Activated CD4-positive, alpha-beta T cell treated with anti-CD3 and anti-CD28 coated beads, Interleukin-2, amount 10 ng/mL, durations not matched to agents 7 days and 5 days (primary cell): ENCODE data around the gene CLDN15. TPM values are rescaled to one million over a fixed set of nuclear protein-coding genes. Genes with fewer than 3 reads are reported as not detected.
"Not testable (repeated sequence)": the region's sequence is repeated elsewhere in the genome, so short reads cannot be mapped to it uniquely, and the experiment has no call there.

ENCODE experiments used
- CTCF ChIA-PET: fragments of 350-600 bp; sonication (Branson Sonifier 250); formaldehyde crosslinking; loops from one replicate; lab custom pipeline; 2021; ENCODE audit warnings: antibody characterized with exemption; lab: Charles Lee
- POLR2A ChIA-PET: fragments of 350-600 bp; sonication (Branson Sonifier 250); formaldehyde crosslinking; loops from one replicate; lab custom pipeline; 2021; ENCODE audit warnings: antibody characterized with exemption; lab: Charles Lee
- DNase-seq: peaks from one replicate; pipeline ENCODE4 v3.0.0-alpha.2; 2020
- H3K27ac Mint-ChIP-seq: one replicate; pipeline ENCODE4 v1.8.0; 2021; ENCODE audit warnings: mild to moderate bottlenecking, moderate library complexity, mixed read lengths
- H3K27me3 Mint-ChIP-seq: one replicate; pipeline ENCODE4 v1.8.0; 2021; ENCODE audit warnings: mixed read lengths
- H3K36me3 Mint-ChIP-seq: one replicate; pipeline ENCODE4 v1.8.0; 2021; ENCODE audit warnings: low read depth, mixed read lengths
- H3K4me1 Mint-ChIP-seq: one replicate; pipeline ENCODE4 v1.8.0; 2021; ENCODE audit warnings: mixed read lengths
- H3K4me3 Mint-ChIP-seq: one replicate; pipeline ENCODE4 v1.8.0; 2021; ENCODE audit warnings: mild to moderate bottlenecking, moderate library complexity, mixed read lengths
- H3K9me3 Mint-ChIP-seq: one replicate; pipeline ENCODE4 v1.8.0; 2021; ENCODE audit warnings: mixed read lengths
- total RNA-seq, 2 experiments: library from RNA; stranded (reverse); gene quantifications; one replicate each; pipeline ENCODE4 v1.2.3, GENCODE V29; 2021

CLDN15 gene
- total RNA-seq: 10 to 100 TPM; 24.2 to 24.3 TPM

- DNase-seq: no peak
- CTCF ChIA-PET: interaction anchor here (0.8 to 2.0 kb wide), 10 partner anchors 11 to 100 kb away, joined by 3 to 7 read pairs (median 3); partner anchors contain the start of gene PLOD3
- H3K27me3 Mint-ChIP-seq: no peaks in the 10 kb centered on the region
- no peaks in the 10 kb centered on the region for H3K36me3 Mint-ChIP-seq
- H3K4me1 Mint-ChIP-seq: peaks cover 11% of the 10 kb centered on the region
- no peaks in the 10 kb centered on the region for H3K9me3 Mint-ChIP-seq
- POLR2A ChIA-PET: no interaction called here
- no peak within 1 kb of the TSS for H3K4me3 Mint-ChIP-seq
- no peak within 1 kb of the TSS for H3K27ac Mint-ChIP-seq
These were observed at the start of gene CLDN15 for GRCh38 chr7:101237206-101238067. Gene CLDN15 (minus strand): TSS chr7:101237802. CDS start chr7:101237581, 221 bp downstream.

- CTCF ChIA-PET: no interaction called here
- no peak for DNase-seq
- POLR2A ChIA-PET: no interaction called here
- Mint-ChIP-seq H3K36me3 (no peaks in the 10 kb centered on the region), H3K4me3 (no peak overlapping the region), H3K4me1 (peaks cover 16% of the 10 kb centered on the region), H3K27ac (no peak overlapping the region), H3K27me3 (peaks cover 15% of the 10 kb centered on the region), H3K9me3 (no peaks in the 10 kb centered on the region)
These were observed 49.4 kb upstream of the CLDN15 start for GRCh38 chr7:101287032-101287431.

GRCh38 chr7:101285880-101286279 lies 48.3 kb upstream of the CLDN15 start:
- Mint-ChIP-seq H3K27me3 (peaks cover 15% of the 10 kb centered on the region), H3K4me1 (peaks cover 16% of the 10 kb centered on the region)
- H3K36me3 Mint-ChIP-seq, H3K9me3 Mint-ChIP-seq, H3K4me3 Mint-ChIP-seq, POLR2A ChIA-PET, H3K27ac Mint-ChIP-seq, DNase-seq: not testable (repeated sequence)
- CTCF ChIA-PET: interaction anchor here (1.1 kb wide), 2 partner anchors 142 to 430 kb away, joined by 3 to 4 read pairs; no protein-coding TSS in a partner anchor

GRCh38 chr7:101285171-101285570 lies 47.6 kb upstream of the CLDN15 start:
- H3K27me3 Mint-ChIP-seq: peaks cover 13% of the 10 kb centered on the region
- no peaks in the 10 kb centered on the region for H3K36me3 Mint-ChIP-seq
- ChIA-PET POLR2A (no interaction called here), CTCF (interaction anchor here (0.6 to 1.1 kb wide), 3 partner anchors 141 to 429 kb away, joined by 3 to 4 read pairs (median 3); no protein-coding TSS in a partner anchor)
- peaks cover 16% of the 10 kb centered on the region for H3K4me1 Mint-ChIP-seq
- H3K9me3 Mint-ChIP-seq: no peaks in the 10 kb centered on the region
- no peak overlapping the region for H3K27ac Mint-ChIP-seq
- no peak for DNase-seq
- H3K4me3 Mint-ChIP-seq: no peak overlapping the region

- H3K4me1 Mint-ChIP-seq, H3K4me3 Mint-ChIP-seq, DNase-seq, H3K27me3 Mint-ChIP-seq, H3K9me3 Mint-ChIP-seq, POLR2A ChIA-PET, H3K36me3 Mint-ChIP-seq, H3K27ac Mint-ChIP-seq: not testable (repeated sequence)
- CTCF ChIA-PET: interaction anchor here (1.4 kb wide), 1 partner anchor 13 kb away, joined by 3 read pairs; no protein-coding TSS in a partner anchor
These were observed 43.3 kb upstream of the CLDN15 start for GRCh38 chr7:101280912-101281311.

GRCh38 chr7:101278461-101279292 lies 41.1 kb upstream of the CLDN15 start:
- H3K4me1 Mint-ChIP-seq: peaks cover 7% of the 10 kb centered on the region
- peaks cover 6% of the 10 kb centered on the region for H3K27me3 Mint-ChIP-seq
- CTCF ChIA-PET: interaction anchor here (0.6 kb wide), 1 partner anchor 35 kb away, joined by 3 read pairs; no protein-coding TSS in a partner anchor
- no peak overlapping the region for H3K27ac Mint-ChIP-seq
- no peaks in the 10 kb centered on the region for H3K36me3 Mint-ChIP-seq
- H3K9me3 Mint-ChIP-seq: no peaks in the 10 kb centered on the region
- POLR2A ChIA-PET: no interaction called here
- DNase-seq: no peak
- no peak overlapping the region for H3K4me3 Mint-ChIP-seq

GRCh38 chr7:101277155-101277554 lies 39.6 kb upstream of the CLDN15 start:
- no peak for DNase-seq
- Mint-ChIP-seq H3K9me3 (no peaks in the 10 kb centered on the region), H3K27me3 (peaks cover 6% of the 10 kb centered on the region), H3K4me1 (no peaks in the 10 kb centered on the region), H3K27ac (no peak overlapping the region), H3K36me3 (no peaks in the 10 kb centered on the region), H3K4me3 (no peak overlapping the region)
- ChIA-PET CTCF (interaction anchor here (1.4 kb wide), 1 partner anchor 60 kb away, joined by 3 read pairs; the partner anchor contains the start of genes PLOD3 and ZNHIT1), POLR2A (no interaction called here)

- Mint-ChIP-seq H3K27me3 (peaks cover 11% of the 10 kb centered on the region), H3K9me3 (no peaks in the 10 kb centered on the region), H3K4me1 (no peaks in the 10 kb centered on the region), H3K27ac (no peak overlapping the region), H3K36me3 (no peaks in the 10 kb centered on the region), H3K4me3 (no peak overlapping the region)
- POLR2A ChIA-PET: no interaction called here
- DNase-seq: no peak
- CTCF ChIA-PET: interaction anchor here (1.1 kb wide), 1 partner anchor 103 kb away, joined by 3 read pairs; no protein-coding TSS in a partner anchor
These were observed 35.6 kb upstream of the CLDN15 start for GRCh38 chr7:101273206-101273605.

- Mint-ChIP-seq H3K36me3 (no peaks in the 10 kb centered on the region), H3K27ac (no peak overlapping the region), H3K4me1 (no peaks in the 10 kb centered on the region), H3K27me3 (peaks cover 8% of the 10 kb centered on the region), H3K4me3 (no peak overlapping the region), H3K9me3 (no peaks in the 10 kb centered on the region)
- no peak for DNase-seq
- POLR2A ChIA-PET: no interaction called here
- CTCF ChIA-PET: interaction anchor here (0.6 to 1.6 kb wide), 2 partner anchors 12 to 635 kb away, joined by 4 to 7 read pairs; no protein-coding TSS in a partner anchor
These were observed 33.4 kb upstream of the CLDN15 start for GRCh38 chr7:101271021-101271420.

- peaks cover 8% of the 10 kb centered on the region for H3K27me3 Mint-ChIP-seq
These were observed 32.1 kb upstream of the CLDN15 start for GRCh38 chr7:101269664-101270063.

GRCh38 chr7:101265622-101266516 lies 28.3 kb upstream of the CLDN15 start:
- H3K27me3 Mint-ChIP-seq: peaks cover 3% of the 10 kb centered on the region
- no peaks in the 10 kb centered on the region for H3K36me3 Mint-ChIP-seq
- no peaks in the 10 kb centered on the region for H3K4me1 Mint-ChIP-seq
- ChIA-PET CTCF (interaction anchor here (1.3 kb wide), 1 partner anchor 11 kb away, joined by 5 read pairs; no protein-coding TSS in a partner anchor), POLR2A (no interaction called here)
- H3K4me3 Mint-ChIP-seq: no peak overlapping the region
- no peak for DNase-seq
- H3K27ac Mint-ChIP-seq: no peak overlapping the region
- H3K9me3 Mint-ChIP-seq: no peaks in the 10 kb centered on the region

More at GRCh38 chr7:101269664-101270063, 32.1 kb upstream of the CLDN15 start:
- H3K27ac Mint-ChIP-seq: no peak overlapping the region
- CTCF ChIA-PET: interaction anchor here (1.6 kb wide), 1 partner anchor 13 kb away, joined by 7 read pairs; no protein-coding TSS in a partner anchor
- POLR2A ChIA-PET: no interaction called here
- H3K4me1 Mint-ChIP-seq: no peaks in the 10 kb centered on the region
- DNase-seq: no peak
- no peaks in the 10 kb centered on the region for H3K36me3 Mint-ChIP-seq
- no peak overlapping the region for H3K4me3 Mint-ChIP-seq
- no peaks in the 10 kb centered on the region for H3K9me3 Mint-ChIP-seq
